Measurements from ENCODE around the gene CHAF1A. TPM values are rescaled to one million over a fixed set of nuclear protein-coding genes. Genes with fewer than 3 reads are reported as not detected.

The CHAF1A gene
- total RNA-seq, 1 donor from 2014 or later = 5.4 TPM

GRCh38 chr19:4467835-4468234, 65.4 kb downstream of the CHAF1A start:
- no peak for DNase-seq
- ATAC-seq (ENCODE audit: poor library complexity) = no peak
- intact Hi-C loops (cut with DNase I) = no loop called here

- intact Hi-C loops (cut with DNase I) = no loop called here
- DNase-seq = peak; percentile 99
- peak; percentile 95 for ATAC-seq (ENCODE audit: poor library complexity)
Measured at GRCh38 chr19:4471403-4472173, 69.1 kb downstream of the CHAF1A start.

- DNase-seq (no peak), ATAC-seq (ENCODE audit: poor library complexity) (no peak)
- intact Hi-C loops (cut with DNase I) = no loop called here
Measured at GRCh38 chr19:4472174-4472974, 69.9 kb downstream of the CHAF1A start, which contains the start of gene HDGFL2. Gene HDGFL2, plus strand, starts transcription at chr19:4472297. Its CDS starts 54 bp downstream, at chr19:4472351.

- DNase-seq (no peak), ATAC-seq (ENCODE audit: poor library complexity) (no peak)
- intact Hi-C loops (cut with DNase I) = no loop called here
Measured at GRCh38 chr19:4473011-4473762, 70.7 kb downstream of the CHAF1A start.

- DNase-seq (no peak), ATAC-seq (ENCODE audit: poor library complexity) (no peak)
- intact Hi-C loops (cut with DNase I) = no loop called here
Measured at GRCh38 chr19:4473763-4474513, 71.5 kb downstream of the CHAF1A start.

- ATAC-seq (ENCODE audit: poor library complexity) = no peak
- DNase-seq = no peak
- intact Hi-C loops (cut with DNase I) = no loop called here
Measured at GRCh38 chr19:4474514-4475022, 72.1 kb downstream of the CHAF1A start.

GRCh38 chr19:4477034-4477801, 74.8 kb downstream of the CHAF1A start:
- intact Hi-C loops (cut with DNase I) = no loop called here
- DNase-seq (no peak), ATAC-seq (ENCODE audit: poor library complexity) (no peak)

- no peak for DNase-seq
- ATAC-seq (ENCODE audit: poor library complexity) = no peak
- intact Hi-C loops (cut with DNase I) = no loop called here
Measured at GRCh38 chr19:4482721-4483364, 80.4 kb downstream of the CHAF1A start.

- ATAC-seq (ENCODE audit: poor library complexity) (no peak), DNase-seq (no peak)
- intact Hi-C loops (cut with DNase I) = no loop called here
Measured at GRCh38 chr19:4483385-4483784, 80.9 kb downstream of the CHAF1A start.

GRCh38 chr19:4487572-4487971, 85.1 kb downstream of the CHAF1A start:
- DNase-seq = no peak
- peak; percentile 70 for ATAC-seq (ENCODE audit: poor library complexity)
- intact Hi-C loops (cut with DNase I) = no loop called here

GRCh38 chr19:4488496-4488895, 86.1 kb downstream of the CHAF1A start:
- ATAC-seq (ENCODE audit: poor library complexity) = no peak
- no peak for DNase-seq
- intact Hi-C loops (cut with DNase I) = no loop called here

GRCh38 chr19:4491446-4491845, 89.0 kb downstream of the CHAF1A start:
- intact Hi-C loops (cut with DNase I) = no loop called here
- no peak for DNase-seq
- ATAC-seq (ENCODE audit: poor library complexity) = no peak

- no peak for ATAC-seq (ENCODE audit: poor library complexity)
- DNase-seq = no peak
- intact Hi-C loops (cut with DNase I) = no loop called here
Measured at GRCh38 chr19:4492337-4493103, 90.1 kb downstream of the CHAF1A start.

All from Right ventricle myocardium superior (tissue), 1 donor.